CD4-positive, alpha-beta T cell treated with Interleukin-4 for 4 hours (primary cell): ENCODE results near the gene IQSEC1.

ENCODE experiments used
- DNase-seq: peaks from one replicate; pipeline ENCODE4 v3.0.0-alpha.2; 2020

The IQSEC1 gene

DNA sequence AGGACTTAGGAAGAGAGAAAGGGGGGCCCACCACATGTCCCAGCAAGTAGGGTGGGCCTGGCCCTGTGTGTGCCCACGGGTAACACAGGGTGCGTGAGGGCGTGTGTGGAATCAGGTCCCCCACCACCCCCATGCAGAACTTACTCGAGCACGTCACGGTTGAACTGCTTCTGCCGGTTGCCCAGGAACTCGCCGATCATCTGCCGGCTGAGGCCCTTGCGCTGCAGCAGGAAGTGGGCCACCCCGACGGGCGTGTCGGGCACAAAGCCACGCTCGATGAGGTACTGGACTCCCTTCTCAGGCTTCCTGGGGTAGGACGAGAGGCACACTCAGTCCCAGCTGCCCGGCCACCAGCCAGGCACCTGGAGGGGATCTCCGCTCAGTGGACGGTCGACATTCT lies 148.8 kb downstream of the IQSEC1 start:
- DNase-seq: no peak

- no peak for DNase-seq
These were observed 150.3 kb downstream of the IQSEC1 start for GRCh38 chr3:12922881-12923431.

GRCh38 chr3:12922306-12922705 lies 150.9 kb downstream of the IQSEC1 start:
- DNase-seq: no peak

GRCh38 chr3:12921736-12922135 lies 151.5 kb downstream of the IQSEC1 start:
- DNase-seq: no peak

DNA sequence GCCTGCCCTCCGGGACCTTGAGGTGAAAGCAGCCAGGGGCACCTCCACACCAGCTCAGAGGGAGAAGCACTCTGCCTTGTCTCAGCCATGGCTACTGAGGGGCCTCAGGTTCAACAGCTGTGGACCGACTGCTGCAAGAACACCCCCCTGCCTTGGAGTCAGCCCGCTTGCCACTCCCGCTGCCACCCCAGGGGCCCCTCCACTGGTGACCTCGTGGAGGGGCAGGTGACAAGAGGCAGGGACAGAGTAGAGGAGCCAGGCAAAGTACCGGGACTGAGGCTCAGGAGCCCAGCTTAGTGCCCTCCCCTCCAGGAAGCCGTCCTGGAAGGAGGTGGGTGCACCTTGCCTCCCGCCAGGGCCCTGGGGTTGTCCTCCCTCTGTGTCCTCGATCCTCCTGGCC lies 152.3 kb downstream of the IQSEC1 start:
- no peak for DNase-seq

GRCh38 chr3:12919205-12919604 lies 154.0 kb downstream of the IQSEC1 start:
- DNase-seq: no peak

DNA sequence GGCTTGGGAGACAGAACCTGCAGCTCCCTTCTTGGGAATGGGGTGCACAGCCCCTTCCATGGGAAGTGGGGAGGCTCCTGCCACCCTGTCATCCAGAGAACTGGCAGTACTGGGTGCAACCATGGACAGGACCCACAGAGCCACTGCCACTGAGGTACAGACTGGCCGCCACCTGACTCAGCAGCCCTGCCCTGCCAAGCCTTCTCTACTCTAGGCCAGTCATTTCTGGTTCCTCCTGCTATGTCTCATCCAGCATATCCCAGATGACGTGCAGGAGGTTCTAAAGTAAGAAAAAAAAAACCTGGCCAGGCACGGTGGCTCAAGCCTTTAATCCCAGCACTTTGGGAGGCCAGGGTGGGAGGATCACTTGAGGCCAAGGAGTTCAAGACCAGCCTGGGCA lies 155.0 kb downstream of the IQSEC1 start:
- DNase-seq: no peak

- DNase-seq: peak; percentile 32
These were observed 157.1 kb downstream of the IQSEC1 start for GRCh38 chr3:12916159-12916558.

DNA sequence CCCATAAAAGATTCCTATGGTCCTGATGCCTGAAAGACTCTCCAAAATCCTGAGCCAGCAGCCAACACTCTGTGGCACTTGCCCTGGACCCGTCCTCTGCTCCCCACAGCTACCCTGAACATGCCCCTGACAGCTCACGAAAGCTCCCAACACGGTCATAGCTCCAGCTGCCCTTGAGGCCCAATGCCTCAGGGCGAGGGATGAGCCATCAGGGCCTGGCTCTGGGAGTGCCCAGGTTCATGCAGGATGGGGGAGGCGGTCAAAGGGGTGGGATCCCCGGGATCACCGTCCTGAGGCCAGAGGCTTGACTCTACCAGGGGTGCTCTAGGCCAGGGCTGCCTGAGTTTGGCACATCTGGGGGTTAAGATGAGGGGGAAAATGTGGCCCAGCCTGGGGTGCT lies 159.1 kb downstream of the IQSEC1 start:
- no peak for DNase-seq

DNA sequence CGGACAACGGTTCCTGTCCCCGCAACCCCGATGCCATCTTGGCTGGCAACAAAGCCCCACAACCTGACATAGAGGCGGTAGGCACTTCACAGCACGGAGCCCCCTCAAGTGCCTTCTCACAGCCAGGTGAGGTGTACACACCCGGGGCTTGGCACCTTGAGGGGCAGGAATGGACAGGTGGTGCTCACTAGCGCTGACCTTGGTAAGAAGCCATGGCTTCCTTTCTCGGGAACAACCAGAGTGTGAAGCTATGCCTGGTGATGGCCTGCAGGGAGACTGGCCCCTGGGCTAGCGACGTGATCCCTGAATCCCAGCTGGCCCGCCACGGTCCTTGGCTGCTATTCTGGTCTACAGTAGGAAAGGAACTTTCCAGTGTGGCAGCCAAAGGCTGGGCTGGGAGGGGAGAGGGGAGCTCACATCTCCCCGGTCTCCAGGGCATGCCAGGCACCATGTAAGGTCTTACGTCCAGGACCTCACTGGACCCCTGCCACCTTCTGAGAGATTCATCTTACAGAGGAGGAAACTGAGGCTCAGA lies 161.3 kb downstream of the IQSEC1 start:
- no peak for DNase-seq

- DNase-seq: no peak
These were observed 162.7 kb downstream of the IQSEC1 start for GRCh38 chr3:12910356-12911099.

- no peak for DNase-seq
These were observed 163.5 kb downstream of the IQSEC1 start for GRCh38 chr3:12909710-12910109.

DNA sequence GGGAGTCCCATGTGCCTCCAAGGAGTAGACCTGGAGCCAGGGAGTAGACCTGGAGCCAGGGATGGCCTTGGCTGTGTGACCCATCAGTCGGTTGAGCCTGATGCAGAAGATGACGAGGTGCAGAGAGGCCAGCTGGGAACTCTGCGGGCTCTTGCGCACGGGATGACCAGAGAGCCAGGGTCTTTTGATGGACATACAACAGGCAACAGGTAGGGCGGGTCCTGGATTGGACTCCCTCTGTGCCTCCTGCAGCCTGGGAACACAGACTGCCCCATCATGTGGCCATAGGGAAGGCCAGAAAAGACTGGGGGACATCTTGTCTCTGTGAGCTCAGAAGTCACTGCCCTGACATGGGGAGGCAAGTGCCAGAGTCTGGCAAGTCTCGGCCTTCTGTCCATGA lies 164.4 kb downstream of the IQSEC1 start:
- DNase-seq: no peak

DNA sequence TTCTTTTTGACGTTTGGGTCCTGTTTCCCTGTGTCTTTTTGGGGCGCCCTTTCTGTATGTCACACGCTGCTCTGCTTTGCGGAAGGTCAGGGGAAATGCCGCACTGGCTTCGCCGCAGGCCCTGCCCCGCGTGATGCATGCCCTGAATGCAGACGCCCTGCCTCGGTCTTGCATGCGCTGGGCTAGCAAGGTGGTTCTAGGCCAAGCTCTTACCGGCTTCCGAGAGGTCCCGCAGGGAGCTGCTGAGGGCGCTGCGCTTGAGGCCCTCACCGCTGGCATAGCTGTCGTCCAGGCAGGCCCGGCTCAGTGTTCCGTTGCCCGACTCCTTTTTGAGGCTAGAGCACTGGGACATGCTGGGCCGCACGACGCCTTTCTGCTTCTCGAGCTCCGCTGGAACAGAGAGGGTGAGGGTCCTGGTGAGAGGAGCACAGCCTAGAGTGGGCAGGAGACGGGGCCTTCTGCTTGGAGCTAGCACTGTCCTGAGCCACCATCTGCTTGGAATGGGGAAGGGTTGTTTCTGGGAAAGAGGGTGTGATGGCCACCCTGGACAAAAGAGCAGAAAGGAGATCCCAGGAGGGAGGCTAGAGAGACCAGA lies 165.0 kb downstream of the IQSEC1 start:
- no peak for DNase-seq

DNA sequence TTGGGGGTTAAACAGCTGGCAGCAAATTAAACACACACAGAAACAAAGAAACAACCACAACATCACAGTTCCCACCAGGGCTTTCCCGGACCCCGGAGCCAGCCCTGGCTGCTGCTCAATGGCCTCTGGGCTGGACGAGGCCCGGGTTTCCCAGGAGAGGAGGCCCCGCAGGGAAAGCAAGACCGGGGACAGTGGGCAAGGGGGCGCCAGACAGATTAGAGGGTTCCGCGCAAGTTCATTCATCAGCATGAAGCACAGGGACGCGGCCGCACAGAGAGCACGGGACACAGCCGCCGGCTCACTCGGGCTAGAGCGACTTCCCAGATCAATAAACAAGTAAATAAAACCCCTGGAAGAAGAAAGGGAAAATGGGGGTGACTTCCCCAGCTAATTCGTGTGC lies 165.5 kb downstream of the IQSEC1 start:
- DNase-seq: no peak

GRCh38 chr3:12907296-12907695 lies 165.9 kb downstream of the IQSEC1 start:
- no peak for DNase-seq

GRCh38 chr3:12906916-12907290 lies 166.3 kb downstream of the IQSEC1 start:
- DNase-seq: no peak

- DNase-seq: no peak
These were observed 166.9 kb downstream of the IQSEC1 start for GRCh38 chr3:12906141-12906915.

DNA sequence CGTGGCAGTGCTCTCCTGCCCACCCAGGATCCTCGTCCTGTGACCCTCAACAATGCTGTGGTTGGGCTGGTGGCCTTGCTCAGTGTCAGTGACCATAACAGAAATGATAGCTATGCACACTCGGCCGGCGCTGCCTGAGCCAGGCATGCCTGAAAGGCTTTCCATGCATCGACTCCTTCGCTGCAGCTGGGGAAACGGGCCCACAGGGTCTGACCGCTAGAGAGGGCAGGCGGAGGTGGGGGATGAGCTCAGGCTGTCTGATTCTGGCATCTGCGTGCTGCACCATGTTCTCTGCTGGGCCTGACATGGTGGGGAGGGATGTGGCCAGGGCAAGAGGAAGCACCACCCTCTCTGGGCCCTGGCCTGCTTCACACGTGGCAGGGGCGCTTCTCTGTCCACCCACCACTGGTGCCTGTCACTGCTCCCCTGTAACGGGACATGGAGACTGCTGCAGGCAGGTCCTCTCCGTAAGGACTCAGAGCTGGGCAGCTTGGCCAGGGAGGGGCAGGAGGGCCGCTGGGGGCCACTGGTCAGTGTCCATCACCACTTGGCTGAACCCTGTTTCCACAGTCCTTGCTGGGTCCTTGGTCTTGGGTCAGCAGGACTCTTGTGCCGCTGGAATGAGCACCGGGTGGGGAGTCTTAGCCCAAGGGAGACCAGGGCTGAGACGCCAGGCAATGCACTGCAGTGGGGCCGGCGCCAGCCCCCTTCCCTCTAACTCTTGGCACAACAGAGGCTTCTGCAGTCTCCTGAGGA lies 167.7 kb downstream of the IQSEC1 start:
- no peak for DNase-seq

- no peak for DNase-seq
These were observed 168.3 kb downstream of the IQSEC1 start for GRCh38 chr3:12904951-12905315.

GRCh38 chr3:12903881-12904280 lies 169.3 kb downstream of the IQSEC1 start:
- no peak for DNase-seq

DNA sequence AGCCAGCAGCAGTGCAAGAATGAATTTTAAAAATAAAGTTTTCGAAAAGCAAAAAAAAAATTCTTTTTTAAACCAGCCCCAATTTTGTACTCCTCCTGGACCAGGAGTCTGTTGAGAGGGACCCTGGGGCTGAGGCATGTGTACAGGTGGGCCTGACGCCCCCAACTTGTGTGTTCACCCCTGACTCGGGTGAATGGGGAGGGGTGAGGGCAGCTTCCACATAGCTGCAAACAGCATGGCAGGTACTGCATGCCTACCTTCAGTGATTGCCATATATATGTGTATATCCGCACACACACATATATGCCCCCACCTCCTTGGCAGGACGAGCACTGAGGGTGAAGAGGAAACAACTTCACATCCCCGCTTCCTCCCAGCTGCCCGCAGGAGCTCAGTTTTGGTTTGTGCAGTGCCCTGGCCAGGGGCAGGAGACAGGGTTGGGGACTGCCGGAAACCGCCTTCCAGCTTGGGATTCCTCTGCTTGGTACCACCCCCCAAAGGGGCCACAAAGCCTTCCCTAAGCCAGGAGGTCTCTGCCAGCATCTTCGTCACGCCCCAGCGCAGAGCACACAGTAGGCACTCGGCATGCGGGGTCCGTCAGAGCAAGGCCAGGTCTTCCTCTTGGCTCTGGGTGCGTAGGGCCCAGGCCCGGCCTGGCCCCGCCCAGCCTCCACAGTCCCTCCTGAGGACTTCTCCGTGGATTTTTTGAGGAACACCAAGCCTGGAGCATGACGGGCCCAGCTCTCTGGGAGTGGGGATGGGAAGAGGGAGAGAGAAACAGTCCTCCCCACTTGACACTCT lies 170.0 kb downstream of the IQSEC1 start:
- no peak for DNase-seq
